ENCODE data around the gene OLFML1. TPM values are rescaled to one million over a fixed set of nuclear protein-coding genes. Genes with fewer than 3 reads are reported as not detected.

OLFML1 gene
- total and polyA plus RNA-seq, 4 donors = 4.2 to 34.9 (median 15.4) TPM

Other genes starting within 250 kb of the OLFML1 start
- 10 to 100 TPM; 10.1 to 22.5 TPM for gene SYT9, start 233.6 kb upstream of the OLFML1 start, total RNA-seq
- gene SYT9, start 233.6 kb upstream of the OLFML1 start, polyA plus RNA-seq (ENCODE audit: insufficient read length in 2 of 2) = 10 to 100 TPM; 13.8 to 15.5 TPM
- 10 to 100 TPM; 22.0 to 23.8 TPM for gene PPFIBP2, start 28.5 kb downstream of the OLFML1 start, total RNA-seq
- 10 to 100 TPM; 14.3 to 16.2 TPM for gene PPFIBP2, start 28.5 kb downstream of the OLFML1 start, polyA plus RNA-seq (ENCODE audit: insufficient read length in 2 of 2)
- 10 to 100 TPM; 47.8 to 71.8 TPM for gene CYB5R2, start 188.0 kb downstream of the OLFML1 start, total RNA-seq
- gene CYB5R2, start 188.0 kb downstream of the OLFML1 start, polyA plus RNA-seq (ENCODE audit: insufficient read length in 2 of 2) = 10 to 100 TPM; 53.8 to 70.9 TPM
- gene OVCH2, start 221.0 kb downstream of the OLFML1 start, total RNA-seq = not detected
- under 1 TPM in 1 of 2 donors, not detected in 1; 0.08 TPM for gene OVCH2, start 221.0 kb downstream of the OLFML1 start, polyA plus RNA-seq (ENCODE audit: insufficient read length in 2 of 2)

All from spinal cord (tissue), 4 donors.